HG03354 (cell line): Measurements from ENCODE around the gene RBP2.

Experiments
- ATAC-seq: cut with Tn5 transposase; IDR thresholded peaks from one replicate; pipeline ENCODE4 v1.9.1; 2021; ENCODE audit warnings: mild to moderate bottlenecking; ENCODE audit not compliant: unreplicated experiment, poor library complexity, severe bottlenecking

RBP2 gene

DNA sequence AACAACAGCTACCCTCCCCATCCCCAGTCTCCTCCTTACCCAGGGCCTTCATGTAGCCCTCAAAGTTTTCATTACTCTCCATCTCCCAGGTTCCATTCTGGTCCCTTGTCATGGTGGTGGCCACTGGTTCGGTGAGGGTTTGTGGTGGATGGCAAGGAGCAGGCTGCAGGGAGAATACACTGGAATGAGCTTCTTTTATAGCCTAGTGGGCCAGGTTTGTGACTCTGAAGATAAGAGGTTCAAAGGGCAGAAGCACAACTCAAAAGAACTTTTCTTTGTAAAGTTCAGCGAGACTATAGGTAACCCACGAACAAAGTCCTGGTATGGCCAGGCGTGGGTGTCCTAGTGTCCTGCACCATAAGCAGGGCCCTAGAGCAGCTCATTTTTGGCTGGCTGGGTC is at the start of gene RBP2:
RBP2 (minus strand) TSS at position 169 of the 400 bp plus-strand sequence; CDS start at position 112, 57 bp downstream.
- no peak for ATAC-seq

DNA sequence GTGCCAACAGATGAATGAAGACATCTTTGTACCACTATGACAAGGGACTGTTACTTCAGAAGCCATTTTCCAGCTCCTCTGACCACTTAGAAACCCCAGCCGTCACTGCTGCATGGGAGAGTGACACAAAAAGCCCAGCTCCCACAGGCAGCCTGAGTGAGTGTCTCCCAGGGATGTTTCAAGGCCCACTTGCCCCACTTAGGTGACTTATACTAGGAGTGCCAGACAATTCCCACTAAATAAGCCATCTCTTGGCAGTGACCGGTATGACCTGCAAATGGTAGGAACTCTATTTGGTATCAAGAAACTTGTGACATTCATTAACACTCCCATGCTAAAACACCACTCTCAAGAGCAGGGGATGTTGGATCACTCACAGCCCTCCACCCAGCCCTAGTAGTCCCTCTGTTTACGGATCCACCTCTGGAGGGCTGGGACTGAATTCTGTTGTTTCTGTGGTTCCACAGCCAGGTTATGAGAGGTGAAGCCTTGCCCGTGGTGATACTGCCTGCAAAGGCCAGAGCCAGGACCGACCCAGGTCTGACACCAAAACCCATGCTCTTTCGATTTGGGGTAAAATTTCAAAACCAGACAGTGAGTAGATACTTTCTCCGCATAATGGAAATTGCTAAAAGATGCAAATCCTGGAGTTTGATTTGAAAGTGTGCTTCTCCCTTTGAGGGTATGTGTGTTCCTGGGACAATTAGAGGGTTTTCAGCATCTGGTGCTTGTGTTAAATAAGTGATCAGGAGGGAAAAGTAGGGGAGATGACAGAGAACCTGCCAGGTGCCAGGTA is 48.7 kb upstream of the RBP2 start:
- no peak for ATAC-seq

DNA sequence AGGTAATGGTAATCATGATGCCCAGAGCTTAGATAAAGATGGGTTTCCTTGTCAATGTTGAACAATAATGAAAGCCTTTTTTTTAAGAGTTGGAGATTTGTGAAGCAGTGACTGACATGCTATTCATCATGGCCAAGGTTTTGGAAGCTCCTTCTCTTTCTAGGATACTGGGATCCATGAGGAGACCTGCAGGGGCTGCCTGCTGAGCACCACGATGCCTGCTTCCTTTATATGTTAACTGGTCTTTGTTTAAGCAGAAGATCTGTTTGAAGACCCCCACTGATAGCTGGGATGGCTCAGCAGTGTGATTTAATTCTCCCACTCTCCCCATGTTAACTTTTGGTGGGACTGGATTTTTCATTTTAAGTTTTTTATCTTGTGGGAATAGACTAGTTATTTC is 47.4 kb upstream of the RBP2 start:
- no peak for ATAC-seq

DNA sequence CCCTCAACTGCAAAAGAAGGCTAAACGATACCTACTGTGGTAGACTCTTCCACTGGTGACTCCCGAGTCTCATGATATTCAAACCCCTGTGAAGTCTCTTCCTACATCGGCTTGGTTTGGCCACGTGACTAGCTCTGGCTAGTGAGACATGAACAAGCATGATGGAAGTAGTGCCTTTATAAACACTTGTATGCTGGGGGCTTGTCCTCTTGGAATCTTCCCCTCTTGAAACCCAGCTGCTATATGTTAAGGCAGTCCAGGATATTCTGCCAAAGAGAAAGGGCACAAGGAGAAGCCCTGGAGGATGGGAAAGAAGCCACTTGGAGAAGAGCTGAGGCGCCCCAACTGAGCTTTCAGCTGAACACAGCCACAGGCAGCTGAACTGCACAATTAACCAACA is 46.9 kb upstream of the RBP2 start:
- no peak for ATAC-seq

DNA sequence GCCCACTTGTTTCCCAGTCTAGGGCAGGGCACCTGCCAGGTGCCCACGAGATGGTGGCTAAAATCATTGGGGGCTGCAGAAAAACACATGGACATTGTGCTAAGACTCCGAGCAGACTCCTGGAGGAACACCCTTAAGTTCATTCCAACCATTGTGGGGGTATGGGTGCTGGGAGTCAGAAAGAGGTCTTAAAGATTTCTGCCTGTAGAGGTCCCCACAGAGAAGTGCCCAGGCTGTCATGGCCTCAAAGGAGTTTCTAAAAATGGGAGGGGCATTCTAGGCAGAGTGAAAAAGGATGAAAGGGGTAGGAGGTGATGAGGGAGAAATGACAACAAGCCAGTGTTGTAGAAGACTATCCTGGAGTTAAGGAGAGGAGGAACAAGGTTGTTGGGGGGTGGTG is 46.1 kb upstream of the RBP2 start:
- no peak for ATAC-seq

DNA sequence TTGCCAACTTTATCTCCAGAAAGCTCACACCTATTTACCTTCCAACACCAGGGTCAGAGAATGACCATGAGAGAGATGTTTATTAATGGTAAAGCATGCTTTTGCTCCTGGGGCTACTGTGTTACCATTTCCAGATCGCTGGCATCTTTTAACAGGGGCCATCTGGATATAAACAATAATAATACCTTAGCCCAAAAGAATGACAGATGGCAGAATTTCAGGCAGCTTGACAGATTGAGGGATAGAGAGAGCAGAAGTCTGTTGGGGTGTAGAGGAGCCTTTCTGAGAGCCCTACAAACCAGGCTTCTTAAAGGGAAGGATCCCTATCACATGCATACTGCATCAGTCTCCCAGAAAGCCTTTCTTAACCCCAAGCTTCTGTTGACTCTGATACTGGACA is 45.5 kb upstream of the RBP2 start:
- no peak for ATAC-seq

DNA sequence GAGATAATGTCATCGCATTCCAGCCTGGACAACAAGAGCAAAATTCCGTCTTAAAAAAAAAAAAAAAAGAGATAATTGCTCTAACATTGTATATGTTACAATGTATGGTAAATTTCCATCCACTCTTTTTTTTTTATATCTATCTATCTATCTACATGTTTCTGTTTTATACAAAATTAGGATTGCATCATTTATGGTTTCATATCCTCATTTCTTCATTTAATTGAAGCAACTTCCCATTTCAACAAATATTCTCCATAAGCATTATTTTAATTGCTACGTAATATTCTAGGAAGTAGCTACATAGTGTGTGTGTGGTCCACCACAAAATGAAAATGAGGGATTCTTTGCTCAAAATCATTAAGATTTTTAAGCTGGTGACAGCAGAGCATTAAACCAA is 44.8 kb upstream of the RBP2 start:
- ATAC-seq = no peak

DNA sequence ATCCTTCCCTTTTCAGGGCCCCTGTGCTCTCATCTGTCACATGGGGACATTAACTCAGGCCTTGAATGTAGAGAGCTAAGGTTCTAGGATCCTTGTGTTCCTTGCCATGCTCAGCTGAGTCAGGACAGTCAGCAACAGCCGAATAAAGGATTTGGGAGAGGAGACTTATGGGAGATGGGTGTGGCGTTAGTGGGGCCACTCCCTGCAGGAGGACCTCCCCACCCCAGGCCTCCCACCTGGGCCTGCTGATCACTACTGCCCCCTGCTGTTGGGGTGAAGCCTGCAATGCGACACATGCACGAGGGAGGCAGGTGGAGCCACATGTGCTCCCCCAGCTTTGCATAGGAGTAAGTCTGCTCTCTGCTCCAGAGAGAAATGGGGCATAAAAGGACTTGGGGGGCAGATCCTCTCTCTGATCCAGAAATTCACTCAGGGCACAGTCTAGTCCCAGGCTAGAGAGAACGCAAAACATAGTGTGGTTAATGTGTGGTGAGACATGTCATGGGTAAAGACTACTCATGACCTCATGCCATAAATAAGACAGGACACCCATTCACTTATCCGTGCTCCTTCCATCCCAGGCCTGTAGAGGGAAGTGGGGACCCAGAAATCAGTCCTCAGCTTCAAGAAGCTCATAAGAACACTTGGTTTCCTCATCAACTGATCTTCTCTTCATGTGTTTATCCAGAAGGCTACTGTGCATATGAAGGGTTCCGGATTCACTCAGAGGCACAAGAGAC is 43.9 kb upstream of the RBP2 start:
- ATAC-seq = no peak

DNA sequence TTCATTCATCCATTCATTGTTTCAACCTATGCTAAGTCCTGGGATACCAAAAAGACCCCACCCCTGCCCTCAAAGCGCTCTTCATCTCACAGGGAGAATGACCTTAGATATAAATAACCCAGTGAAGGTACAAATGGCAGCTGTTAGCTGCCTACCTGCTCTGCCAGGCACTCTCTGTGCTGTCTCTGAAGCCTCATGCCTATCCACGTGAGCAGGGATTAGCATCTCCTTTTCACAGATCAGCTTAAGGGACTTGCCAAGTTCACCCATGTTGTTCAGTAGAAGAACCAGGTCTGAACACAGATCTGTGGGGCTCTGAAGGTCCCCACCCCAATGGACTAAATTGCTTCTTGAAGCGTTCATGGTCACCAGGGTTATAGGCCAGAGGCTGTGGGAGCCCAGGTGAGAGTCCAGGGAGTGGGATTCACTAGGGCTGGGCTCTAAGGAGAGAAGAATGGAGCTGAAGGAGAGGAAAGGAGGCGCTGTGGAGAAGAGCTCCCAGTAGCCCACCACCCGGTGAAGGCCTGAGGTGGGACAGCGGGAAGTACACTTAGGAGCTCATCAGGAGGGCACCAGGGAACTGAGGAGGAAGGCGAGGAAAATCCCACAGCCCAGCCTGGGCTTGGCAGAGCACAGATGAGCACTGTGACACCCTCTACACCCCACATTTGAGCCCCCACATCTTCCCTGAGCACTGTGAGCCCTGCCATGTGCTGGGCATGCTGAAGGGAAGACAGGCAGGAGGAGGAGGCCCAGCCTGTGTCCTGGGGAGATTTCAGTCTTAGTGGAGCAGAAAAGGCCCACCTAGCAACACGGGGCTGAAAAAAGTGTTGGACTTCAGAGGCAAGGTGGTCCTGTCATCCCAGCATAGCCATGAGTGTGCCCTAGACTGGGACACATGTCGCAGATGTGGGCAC is 42.9 kb upstream of the RBP2 start:
- ATAC-seq = no peak

DNA sequence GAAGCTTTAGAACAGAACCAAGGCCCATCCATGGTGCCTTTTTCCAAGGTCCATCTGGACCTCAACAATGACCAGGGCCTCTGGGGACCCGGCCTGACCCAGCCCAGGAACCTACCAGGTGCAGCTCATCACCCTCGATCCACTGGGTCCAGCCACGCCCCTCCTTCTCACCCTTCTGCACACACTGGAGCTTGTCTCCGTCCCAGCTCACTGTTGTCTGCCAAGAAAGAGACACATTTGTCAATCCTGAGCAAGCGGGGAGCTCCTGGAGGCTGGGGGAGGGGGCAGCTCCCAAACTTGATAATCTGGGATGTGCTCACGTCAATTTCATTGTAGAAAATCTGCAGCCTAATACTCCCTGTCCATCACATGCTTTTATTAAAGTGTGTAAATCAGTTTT is 42.0 kb upstream of the RBP2 start:
- ATAC-seq = no peak

DNA sequence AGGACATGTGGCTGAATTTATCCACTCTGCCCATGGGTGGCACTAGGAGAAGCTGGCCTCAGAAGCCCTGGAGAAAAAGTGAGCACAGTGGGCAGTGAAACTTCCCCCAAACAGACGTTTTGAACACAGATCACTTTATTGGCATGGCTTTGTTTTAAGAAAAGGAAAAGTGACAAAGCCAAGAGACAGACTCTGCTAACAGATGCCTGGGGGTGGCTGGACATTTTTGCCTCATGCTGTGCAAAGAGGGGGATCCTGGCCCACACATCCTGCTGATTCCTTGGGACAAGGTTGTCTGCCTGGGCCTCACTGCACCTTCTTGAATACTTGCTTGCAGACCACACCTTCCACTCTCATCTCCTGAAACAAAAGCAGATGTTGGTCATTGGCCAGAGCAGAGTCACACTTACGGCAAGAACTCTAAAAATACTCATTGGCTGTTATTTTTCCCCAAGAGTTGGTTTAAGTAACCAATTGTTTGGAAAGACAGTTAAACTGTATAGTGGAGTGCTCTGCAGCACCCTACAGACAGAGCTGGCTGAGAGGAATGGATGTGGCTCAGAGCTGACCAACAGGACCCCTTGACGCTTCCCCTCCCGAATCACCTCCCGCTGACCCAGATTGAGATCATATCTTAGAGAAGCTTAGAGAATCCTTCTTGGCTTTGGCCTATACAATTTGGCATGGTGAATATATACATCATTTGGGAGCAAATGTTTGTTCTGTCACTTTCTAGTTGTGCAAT is 41.2 kb upstream of the RBP2 start:
- no peak for ATAC-seq

DNA sequence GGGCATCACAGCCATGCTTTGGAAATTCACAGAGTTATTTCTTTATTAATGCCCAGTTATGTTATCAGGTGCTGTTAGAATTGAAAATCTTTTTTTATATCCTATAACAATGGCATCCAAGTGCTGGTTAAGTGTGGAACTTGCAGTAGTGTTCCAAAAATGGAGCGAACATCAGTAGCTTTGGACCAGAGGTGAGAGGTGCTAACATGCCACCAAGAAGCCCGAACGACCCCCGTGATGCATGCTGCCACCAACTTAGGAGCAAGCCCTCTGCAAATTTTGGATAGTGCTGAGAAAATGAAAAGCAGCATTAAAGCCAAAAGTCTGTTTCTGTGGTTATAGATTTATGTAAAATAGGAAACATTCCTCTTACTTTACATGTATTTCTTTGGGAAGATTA is 38.4 kb upstream of the RBP2 start:
- no peak for ATAC-seq

DNA sequence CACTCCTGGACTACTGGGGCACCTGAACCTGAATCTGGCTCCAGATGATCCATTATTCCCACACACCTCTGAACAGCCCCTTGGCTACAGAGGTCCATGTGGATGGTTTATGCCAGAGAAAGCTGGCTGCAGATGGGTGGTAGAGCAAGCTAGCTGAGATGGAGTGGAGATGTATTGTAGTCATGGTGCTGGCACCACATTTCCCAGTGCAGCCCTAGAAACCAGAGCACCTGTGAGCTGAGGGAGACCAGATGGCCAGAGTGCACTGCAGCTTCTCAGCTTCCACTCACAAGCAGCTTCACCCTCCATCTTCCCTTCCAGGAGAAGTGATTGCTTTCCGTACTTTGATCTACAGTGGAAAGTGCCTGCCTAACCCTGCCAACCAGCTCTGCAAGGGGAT is 33.3 kb upstream of the RBP2 start:
- ATAC-seq = no peak

DNA sequence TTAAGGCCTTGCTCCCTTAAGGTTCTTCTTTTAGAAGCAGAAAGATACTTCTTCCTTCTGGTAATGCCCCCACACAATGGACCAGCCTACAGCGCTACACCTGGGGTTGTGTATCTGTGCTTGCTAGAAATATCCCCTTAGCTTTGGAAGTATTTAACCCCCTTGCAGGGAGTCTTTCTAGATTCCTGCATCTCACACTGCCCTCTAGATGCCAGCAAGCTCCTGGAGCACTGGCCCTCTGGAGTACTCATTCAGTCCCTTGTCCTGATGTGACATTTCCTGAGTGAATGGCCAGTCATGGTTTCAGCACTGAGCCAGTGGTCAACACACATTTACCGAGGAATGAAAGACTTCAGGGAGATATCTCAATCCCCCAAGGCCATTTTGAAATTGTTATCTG is 30.4 kb upstream of the RBP2 start:
- no peak for ATAC-seq

DNA sequence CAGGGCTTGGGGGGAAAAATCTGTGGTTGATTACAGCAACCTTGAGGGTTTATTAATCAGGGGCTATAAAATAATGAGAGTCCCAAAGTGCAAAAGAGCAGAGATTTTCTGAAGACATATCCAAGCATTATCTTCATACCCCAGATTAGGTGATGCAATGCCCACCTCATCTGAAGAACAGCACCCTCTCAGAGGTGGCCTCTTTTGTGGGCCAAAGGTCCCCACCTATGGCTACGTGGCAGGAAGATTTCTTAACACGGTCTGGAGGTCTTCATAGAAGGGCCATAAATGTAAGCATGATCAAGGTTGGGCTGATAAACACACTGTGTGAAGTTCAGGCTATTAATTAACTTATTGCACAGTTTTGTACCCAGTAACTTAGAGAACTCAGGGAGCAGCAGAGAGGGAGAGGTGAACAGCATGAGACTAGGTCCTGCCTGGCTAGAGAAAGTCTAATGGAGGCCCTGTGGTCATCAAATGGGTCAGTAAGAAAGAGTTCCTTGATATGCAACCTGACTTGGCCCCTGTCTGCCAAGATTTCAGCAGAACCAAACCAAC is 29.6 kb upstream of the RBP2 start:
- no peak for ATAC-seq

DNA sequence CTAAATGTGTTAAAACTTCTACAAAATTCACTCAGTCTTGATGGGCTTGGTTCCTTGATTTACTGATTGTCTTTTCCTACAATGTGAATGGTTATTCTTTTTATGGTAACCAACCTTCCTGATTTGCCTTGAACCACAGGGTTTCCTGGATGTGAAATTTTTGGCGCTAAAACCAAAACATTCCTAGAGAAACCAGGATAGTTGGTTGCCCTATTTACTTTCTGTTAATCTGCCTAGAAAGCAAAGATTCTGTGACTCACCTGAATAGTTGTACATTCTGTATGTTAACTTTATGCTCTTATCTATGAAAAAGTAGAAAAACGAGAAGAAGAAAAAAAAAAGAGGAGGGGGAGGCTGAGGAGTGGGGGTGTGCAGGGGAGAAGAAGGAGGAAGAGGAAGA is 23.2 kb upstream of the RBP2 start:
- no peak for ATAC-seq

DNA sequence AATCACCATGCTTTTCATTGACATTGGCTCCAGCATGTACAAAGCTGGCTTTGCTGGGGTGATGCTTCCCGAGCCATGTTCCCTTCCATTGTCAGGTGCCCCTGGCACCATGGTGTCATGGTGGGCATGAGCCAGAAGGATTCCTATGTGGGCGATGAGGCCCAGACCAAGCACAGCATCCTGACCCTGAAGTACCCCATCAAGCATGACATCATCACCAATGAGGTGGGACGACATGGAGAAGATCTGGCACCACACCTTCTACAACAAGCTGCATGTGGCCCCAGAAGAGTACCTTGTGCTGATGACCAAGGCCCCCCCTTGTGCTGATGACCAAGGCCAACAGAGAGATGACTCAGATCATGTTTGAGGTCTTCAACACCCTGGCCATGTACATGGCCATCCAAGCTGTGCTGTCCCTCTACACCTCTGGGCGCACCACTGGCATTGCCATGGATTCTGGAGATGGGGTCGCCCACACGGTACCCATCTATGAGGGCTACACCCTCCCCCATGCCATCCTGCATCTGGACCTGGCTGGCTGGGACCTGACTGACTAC is 17.6 kb upstream of the RBP2 start:
- ATAC-seq = no peak

DNA sequence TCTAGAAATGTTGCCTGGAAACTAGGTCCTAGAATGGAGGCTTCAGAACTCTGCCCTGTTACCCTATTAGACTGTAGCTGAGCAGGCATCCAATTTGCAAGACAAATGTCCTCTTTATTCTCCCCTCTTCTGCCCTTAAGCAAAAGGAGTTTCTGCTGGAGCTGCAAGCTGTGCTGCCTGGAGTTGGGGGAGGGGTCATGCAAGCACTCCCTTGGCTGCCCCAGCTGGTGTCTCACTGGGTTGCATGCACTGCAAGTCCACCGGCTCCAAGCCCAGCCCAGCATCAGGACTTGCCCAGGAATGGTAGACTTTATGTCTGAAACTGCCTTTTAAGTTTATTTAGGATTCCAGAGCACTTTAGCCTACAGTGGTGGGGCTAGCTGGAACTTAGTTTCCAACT is 15.7 kb upstream of the RBP2 start:
- no peak for ATAC-seq

DNA sequence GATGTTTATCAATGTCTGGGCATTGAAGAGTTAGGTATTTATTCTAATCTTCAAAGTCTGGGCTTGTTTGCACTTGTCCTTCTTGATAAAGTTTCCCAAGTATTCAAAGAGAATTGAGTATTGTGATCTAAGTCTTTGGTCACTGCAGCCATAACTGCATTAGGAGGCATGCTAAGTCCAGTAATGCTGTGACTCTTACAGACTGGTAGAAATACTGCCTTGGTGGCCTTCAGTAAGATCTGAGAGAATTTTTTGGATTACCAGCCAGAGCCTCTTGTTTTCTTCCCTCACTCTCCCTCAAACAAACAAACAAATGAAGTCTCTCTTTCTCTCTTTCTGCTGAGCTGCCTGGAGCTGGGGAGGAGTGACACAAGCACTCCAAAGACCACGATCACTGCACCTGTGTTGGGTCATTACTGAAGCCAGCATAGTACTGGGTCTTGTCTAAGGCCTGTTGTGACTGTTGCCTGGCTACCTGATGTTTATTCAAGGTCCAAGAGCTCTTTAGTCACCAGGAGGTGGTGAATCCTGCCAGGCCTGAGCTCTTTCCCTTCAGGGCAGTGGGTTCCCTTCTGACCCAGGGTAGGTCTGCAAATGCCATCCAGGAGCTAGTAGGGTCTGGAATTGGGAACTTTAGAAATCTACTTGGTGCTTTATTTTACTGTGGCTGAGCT is 14.8 kb upstream of the RBP2 start:
- no peak for ATAC-seq
